Limb (tissue), 2 donors: ENCODE data around the gene LNX2.

Source experiments
- DNase-seq, 2 donors: peaks; one replicate each; pipeline ENCODE4 v3.0.0-alpha.2; 2016; ENCODE audit errors: extremely low spot score in 2 of 2

Gene LNX2

GRCh38 chr13:27562457-27562856 lies 57.9 kb downstream of the LNX2 start:
- DNase-seq, result no peak

- no peak for DNase-seq
Measured at GRCh38 chr13:27559719-27560118, 60.6 kb downstream of the LNX2 start.

DNA sequence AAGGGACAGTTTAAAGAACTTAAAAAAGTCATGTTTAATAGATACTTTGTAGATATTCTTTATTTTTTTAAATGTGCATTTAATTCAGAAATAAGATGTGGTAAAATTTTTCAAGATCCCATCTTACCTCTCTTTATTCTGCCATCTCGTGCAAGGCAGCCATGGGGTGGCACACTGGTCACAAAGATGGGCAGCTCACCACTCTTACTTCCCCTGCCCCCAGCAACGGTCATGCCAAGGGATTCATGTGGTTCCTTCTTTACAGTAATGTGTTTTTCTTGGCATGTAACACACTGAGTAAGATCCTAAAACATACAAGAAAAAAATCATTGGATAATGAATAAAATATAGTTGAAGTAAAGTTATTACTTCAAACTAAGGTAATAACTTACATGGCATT lies 64.2 kb downstream of the LNX2 start:
- no peak for DNase-seq

GRCh38 chr13:27551562-27551961 lies 68.8 kb downstream of the LNX2 start:
- no peak for DNase-seq

- no peak for DNase-seq
Measured at GRCh38 chr13:27549406-27549981, 70.8 kb downstream of the LNX2 start.

DNA sequence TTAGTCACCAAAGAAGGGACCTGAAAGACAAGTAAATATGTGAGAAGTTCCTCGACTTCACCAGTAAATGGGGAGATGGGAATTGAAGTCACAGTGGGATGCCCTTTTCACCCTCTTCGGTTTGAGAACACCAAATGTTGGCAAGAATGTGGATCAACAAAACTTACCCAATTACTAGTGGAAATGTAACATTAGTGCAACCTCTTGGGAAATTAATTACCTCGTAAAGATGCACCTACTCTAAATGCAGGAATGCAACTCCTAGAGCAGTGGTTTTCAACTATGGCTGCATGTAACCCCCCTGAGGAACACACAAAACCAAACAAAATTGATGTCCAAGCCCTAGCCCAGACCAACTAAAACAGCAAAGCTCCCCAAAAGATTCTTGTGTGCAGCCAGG lies 78.1 kb downstream of the LNX2 start:
- DNase-seq, result no peak

- DNase-seq, result no peak
Measured at GRCh38 chr13:27541386-27541785, 78.9 kb downstream of the LNX2 start.

GRCh38 chr13:27536361-27537101 lies 83.8 kb downstream of the LNX2 start:
- no peak for DNase-seq

GRCh38 chr13:27535546-27535945 lies 84.8 kb downstream of the LNX2 start:
- no peak for DNase-seq

- DNase-seq, result no peak
Measured at GRCh38 chr13:27534981-27535380, 85.3 kb downstream of the LNX2 start.

GRCh38 chr13:27534108-27534980 lies 86.0 kb downstream of the LNX2 start:
- no peak for DNase-seq

DNA sequence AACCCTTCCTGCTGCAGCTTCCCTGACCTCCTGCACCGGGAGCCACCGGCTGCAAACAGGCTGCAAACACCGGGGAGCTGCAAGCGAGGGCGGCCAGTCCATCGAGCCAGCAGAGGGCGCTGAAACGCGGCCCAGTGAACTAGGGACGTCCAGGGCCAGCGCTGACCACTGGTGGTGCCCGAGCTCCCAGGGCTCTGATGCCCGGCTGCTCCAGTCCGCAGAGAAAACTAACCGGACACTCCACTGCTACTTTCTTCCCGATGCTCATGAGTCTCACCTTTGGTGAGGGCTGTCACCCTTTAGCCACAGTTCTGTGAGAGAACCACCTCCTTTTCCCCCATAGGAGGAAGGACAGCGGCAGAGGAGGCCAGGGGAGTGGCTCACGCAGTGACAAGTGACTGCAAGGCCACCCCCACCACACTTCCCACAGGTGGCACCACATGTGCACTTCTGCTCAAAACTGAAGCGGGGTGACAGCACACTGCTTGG lies 87.1 kb downstream of the LNX2 start:
- peak; percentile 33 to 80 for DNase-seq

DNA sequence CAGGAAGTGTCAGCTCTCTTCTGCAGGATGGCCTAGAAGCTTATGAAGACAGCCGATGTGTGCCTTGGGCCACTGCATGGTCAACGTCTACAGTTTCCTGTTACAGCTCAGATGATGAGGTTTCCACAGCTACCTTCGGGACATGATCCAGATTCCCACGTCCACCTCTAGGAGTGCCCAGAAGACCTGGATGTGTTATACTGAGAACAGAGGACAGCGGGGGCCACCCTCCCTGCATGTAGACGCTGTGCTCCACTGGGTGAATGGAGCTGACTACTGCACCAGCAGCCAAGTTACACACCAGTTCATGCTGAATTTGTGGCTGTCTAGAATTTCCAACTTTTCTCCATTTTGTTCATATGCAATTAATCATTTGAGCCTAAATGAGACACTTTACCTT lies 91.4 kb downstream of the LNX2 start:
- no peak for DNase-seq

DNA sequence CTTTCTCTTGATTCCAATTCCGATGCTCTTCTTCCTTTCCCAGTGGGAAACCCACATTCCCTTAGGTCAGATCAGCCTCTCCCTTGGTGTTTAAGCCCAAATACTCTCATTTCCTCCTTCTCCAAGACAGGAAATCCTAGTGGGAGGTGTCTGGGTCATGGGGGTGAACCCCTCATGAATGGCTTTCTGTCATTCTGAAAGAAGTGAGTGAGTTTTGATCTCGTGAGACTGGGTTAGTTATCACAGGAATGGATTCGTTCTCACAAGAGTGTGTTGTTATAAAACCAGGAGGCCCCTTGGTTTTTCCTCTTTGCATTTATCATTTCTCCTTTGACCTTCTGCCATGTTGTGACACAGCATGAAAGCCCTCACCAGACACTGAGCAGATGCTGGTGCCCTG lies 93.8 kb downstream of the LNX2 start:
- no peak for DNase-seq

DNA sequence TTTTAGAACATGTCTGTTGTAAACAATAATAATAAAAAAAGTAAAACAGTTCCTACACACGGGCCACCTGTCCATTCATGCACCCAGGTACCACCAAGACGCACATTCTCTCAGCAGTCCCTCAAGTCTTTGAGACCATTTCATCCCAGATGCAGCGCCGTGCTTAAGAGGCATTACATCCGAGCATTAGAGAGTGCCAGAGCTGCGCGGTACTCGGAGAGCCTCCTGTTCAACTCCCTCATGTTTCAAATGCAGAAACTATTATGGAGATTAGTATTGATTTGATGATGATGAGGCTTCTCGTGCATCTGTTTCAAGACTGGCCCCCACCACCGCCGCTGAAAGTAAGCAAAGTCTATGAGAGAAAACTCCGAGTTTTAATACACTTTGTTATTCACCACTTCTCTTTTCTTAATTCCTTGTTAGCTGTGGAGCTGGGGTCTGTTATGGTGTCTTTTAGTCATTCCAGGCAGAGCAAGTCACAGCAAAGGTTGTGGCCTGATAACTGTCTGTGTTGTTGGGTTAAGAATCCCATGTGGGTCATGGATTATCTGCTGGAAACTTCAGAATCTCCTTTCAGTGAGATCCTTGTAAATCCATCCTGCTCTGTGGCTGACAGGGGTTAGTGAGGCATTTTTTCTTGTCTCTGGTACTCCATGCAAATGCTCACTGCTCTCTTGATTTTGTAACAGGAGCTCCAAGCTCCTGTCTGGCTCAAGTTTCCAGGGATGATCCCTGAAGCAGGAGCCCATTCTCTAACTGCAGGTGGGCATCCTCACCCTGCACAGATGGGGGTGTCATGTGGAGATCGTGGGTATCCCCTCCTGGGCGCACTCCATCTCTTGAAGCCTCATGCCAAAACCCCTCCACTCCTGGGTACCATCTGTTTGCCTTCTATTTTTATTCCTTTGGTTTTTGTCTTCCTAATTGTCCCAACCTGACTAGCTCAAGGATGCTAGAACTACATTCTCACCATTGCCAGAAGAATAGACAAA lies 95.1 kb downstream of the LNX2 start:
- DNase-seq, result no peak

DNA sequence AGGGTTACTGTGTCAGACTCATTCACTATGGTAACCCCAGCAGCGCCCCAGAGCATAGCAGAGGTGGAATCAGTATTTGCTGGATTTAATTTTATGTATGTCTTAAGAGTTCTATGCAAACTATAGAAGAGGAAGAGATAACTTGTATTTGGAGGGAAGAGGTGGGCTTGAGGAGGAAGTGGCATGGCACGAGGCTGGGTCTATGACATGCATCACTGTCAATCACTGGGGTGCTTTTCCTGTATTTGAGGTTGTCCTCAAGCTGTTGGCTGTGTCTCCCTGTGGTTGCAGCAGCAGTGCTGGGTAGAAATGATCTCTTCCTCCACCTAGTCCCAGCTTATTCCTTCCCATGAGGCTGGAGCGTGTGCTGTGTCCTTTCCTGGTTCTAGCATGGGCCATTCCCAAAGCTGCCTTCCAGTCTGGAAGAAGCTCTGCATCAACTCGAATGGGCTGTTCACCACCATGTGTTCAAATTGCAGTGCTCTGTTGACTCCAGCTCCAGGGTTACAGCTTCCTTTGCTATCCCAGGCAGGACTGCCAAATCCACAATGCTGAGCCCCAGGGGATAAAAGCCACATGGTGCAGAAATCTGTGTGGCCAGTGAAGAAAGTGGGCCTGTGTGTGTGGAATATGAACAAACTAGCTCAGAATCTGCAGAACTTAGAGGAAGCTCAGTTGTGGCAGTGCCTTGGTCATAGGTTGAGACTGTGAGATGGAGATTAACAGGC lies 96.8 kb downstream of the LNX2 start:
- no peak for DNase-seq

GRCh38 chr13:27522847-27523246 lies 97.5 kb downstream of the LNX2 start:
- DNase-seq, result no peak

- no peak for DNase-seq
Measured at GRCh38 chr13:27516103-27516502, 104.2 kb downstream of the LNX2 start.

DNA sequence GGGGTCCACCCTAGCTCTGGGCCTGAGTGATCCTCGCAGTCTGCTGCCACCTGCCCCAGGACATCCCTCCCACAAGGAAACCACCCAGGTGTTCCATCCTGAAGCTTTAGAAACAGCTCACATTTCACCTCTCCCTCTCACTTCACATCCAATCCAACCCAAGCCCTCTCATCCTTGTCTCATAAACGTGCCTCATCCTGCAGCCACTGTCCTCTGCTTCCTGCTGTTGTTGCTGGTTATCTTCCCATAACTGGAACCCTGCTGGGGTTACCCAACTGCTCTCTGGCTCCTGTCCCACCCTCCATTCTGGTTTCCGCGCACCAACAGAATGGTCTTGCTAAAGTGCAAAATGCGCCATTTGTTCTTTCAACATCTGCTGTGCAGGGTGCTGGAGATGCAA lies 110.2 kb downstream of the LNX2 start:
- DNase-seq, result no peak

DNA sequence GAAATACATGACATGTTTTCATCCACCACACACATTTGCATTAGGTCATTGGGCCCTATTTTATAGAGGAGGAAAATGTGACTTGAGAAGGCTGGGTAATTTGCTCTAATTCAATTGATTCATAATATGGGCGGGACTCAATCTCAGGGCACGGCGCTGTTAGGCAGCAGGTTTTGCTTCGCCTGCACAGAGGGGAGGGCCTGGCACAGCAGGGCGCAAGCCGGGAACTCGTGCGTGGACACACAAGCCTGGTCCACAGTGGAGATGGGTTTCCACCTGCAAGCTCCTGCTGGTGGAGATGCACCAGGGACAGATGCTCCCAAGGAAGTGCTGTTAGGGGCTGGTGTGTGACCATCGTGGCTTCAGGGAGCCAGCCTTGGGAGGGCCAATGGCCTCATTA lies 111.5 kb downstream of the LNX2 start:
- DNase-seq, result no peak
